Uterus (tissue), 4 donors: ENCODE measurements around the gene DCC. TPM values are rescaled to one million over a fixed set of nuclear protein-coding genes. Genes with fewer than 3 reads are reported as not detected.

Experiments used
- DNase-seq, 2 donors: peaks; one replicate each; pipeline ENCODE4 v3.0.0-alpha.2; 2019 to 2020
- H3K27ac ChIP-seq, 2 donors: fragments of 200-600 bp; sonication (generic); 1 replicate in 1 of 2; 2 replicates in 1 of 2; pipeline ENCODE4 v1.5.1; 2016 to 2018
- H3K27me3 ChIP-seq, 2 donors: fragments of 200-600 bp; sonication (generic); one replicate each; pipeline ENCODE4 v1.5.1; 2018 to 2019; ENCODE audit warnings: control low read depth in 1 of 2
- H3K36me3 ChIP-seq, 2 donors: fragments of 200-600 bp; sonication (generic); one replicate each; pipeline ENCODE4 v1.5.1; 2019; ENCODE audit warnings: control low read depth in 1 of 2
- H3K4me1 ChIP-seq, 2 donors: fragments of 200-600 bp; sonication (generic); one replicate each; pipeline ENCODE4 v1.5.1; 2018 to 2019; ENCODE audit warnings: control low read depth in 1 of 2
- H3K4me3 ChIP-seq, 2 donors: fragments of 200-600 bp; sonication (generic); 1 replicate in 1 of 2; 2 replicates in 1 of 2; pipeline ENCODE4 v1.5.1; 2018 to 2019; ENCODE audit warnings: mild to moderate bottlenecking in 1 of 2
- H3K9me3 ChIP-seq, 2 donors: fragments of 200-600 bp; sonication (generic); one replicate each; pipeline ENCODE4 v1.5.1; 2019; ENCODE audit warnings: control low read depth in 1 of 2
- POLR2A ChIP-seq, 2 donors: fragments of 450-650 bp; IDR thresholded peaks; one replicate each; pipeline ENCODE4 v1.6.1; 2016; ENCODE audit warnings: antibody characterized with exemption in 2 of 2, mild to moderate bottlenecking in 1 of 2, moderate library complexity in 1 of 2
- intact Hi-C: fragments of 100-400 bp; cut with DNase I; formaldehyde crosslinking; loops from one replicate; pipeline ENCODE4 v1.15.1; 2023; ENCODE audit warnings: low total_unique reads
- total RNA-seq, 4 donors: library from RNA; depleted of rRNA in 3 of 4; stranded (reverse); fragments of >200 nt in 3 of 4; gene quantifications; one replicate each; pipeline versions ENCODE4 v1.1.0 to v1.2.4, GENCODE V29; 2014 to 2023
- TF ChIP-seq, protein P1 (sequence below), 4 experiments: fragments of 200-600 bp in 2 of 4; fragments of 450-650 bp in 2 of 4; sonication (generic) in 2 of 4; IDR thresholded peaks; one replicate each; pipeline ENCODE4 v1.5.1; 2016 to 2019; ENCODE audit warnings: antibody characterized with exemption in 4 of 4, mild to moderate bottlenecking in 2 of 4, moderate library complexity in 1 of 4
- donor health status: DM: yes; HTN: yes; CAD: no.

The DCC gene
- total RNA-seq, 4 donors from 2014 or later: 0.40 to 3.2 TPM; not detected in 2

GRCh38 chr18:52950155-52950554 is 610.2 kb downstream of the DCC start:
- intact Hi-C loops: no loop called here
- Histone ChIP-seq H3K27ac (no peak overlapping the region), H3K36me3 (no peaks in the 10 kb centered on the region), H3K27me3 (no peaks in the 10 kb centered on the region), H3K4me3 (no peak overlapping the region), H3K9me3 (no peaks in the 10 kb centered on the region), H3K4me1 (no peaks in the 10 kb centered on the region)
- TF ChIP-seq, protein P1, sequence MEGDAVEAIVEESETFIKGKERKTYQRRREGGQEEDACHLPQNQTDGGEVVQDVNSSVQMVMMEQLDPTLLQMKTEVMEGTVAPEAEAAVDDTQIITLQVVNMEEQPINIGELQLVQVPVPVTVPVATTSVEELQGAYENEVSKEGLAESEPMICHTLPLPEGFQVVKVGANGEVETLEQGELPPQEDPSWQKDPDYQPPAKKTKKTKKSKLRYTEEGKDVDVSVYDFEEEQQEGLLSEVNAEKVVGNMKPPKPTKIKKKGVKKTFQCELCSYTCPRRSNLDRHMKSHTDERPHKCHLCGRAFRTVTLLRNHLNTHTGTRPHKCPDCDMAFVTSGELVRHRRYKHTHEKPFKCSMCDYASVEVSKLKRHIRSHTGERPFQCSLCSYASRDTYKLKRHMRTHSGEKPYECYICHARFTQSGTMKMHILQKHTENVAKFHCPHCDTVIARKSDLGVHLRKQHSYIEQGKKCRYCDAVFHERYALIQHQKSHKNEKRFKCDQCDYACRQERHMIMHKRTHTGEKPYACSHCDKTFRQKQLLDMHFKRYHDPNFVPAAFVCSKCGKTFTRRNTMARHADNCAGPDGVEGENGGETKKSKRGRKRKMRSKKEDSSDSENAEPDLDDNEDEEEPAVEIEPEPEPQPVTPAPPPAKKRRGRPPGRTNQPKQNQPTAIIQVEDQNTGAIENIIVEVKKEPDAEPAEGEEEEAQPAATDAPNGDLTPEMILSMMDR (IDR thresholded peaks at IDR 0.05): no peak
- no peak for TF ChIP-seq POLR2A (IDR thresholded peaks at IDR 0.05)
- DNase-seq: no peak

GRCh38 chr18:52953387-52953786 is 613.4 kb downstream of the DCC start:
- intact Hi-C loops: no loop called here
- Histone ChIP-seq H3K4me3 (no peak overlapping the region), H3K27me3 (no peaks in the 10 kb centered on the region), H3K27ac (no peak overlapping the region), H3K36me3 (no peaks in the 10 kb centered on the region), H3K4me1 (no peaks in the 10 kb centered on the region), H3K9me3 (no peaks in the 10 kb centered on the region)
- DNase-seq: no peak
- no peak for TF ChIP-seq POLR2A (IDR thresholded peaks at IDR 0.05)
- TF ChIP-seq, protein P1 (IDR thresholded peaks at IDR 0.05): no peak

DNA sequence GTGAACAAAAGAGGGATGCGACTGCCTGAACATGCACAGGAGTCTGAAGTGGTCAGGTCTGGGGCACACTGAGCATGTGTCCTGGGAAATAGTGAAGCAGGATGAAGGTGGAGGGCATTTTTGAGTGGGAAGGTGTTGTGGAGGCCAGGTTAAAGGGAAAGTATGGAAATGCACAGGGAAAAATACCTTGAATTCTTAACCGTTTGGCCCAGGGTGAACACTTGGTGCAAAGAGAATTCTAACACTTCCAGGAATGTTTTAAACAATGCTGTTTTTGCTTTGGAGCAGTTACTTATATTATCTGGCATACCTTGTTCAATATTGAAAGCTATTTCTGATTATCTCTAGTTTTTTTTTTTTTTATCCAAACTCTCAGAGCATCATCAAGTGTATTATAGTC is 623.5 kb downstream of the DCC start:
- DNase-seq: no peak
- Histone ChIP-seq H3K27me3 (no peaks in the 10 kb centered on the region), H3K36me3 (no peaks in the 10 kb centered on the region), H3K9me3 (no peaks in the 10 kb centered on the region), H3K4me3 (no peak overlapping the region), H3K4me1 (no peaks in the 10 kb centered on the region), H3K27ac (no peak overlapping the region)
- intact Hi-C loops: no loop called here
- TF ChIP-seq, protein P1 (IDR thresholded peaks at IDR 0.05): no peak
- no peak for TF ChIP-seq POLR2A (IDR thresholded peaks at IDR 0.05)

DNA sequence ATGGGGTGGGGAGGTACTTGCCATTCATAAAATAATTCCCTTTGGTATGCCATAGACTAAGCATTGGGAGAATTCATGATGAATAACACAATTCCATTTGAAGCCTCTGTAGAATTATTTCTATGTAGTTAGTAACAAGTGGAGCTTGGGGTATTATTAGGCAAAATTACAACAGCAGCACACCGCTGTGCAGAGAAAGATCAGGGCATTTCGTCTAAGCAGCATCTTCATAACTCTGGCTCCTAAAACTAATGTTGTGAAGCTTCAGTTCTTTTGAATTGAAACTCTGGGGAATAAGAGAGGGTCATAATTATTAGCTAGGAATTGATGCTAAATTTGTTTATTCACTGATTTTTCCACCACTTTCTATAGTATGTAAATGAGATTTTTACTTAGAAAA is 630.7 kb downstream of the DCC start:
- TF ChIP-seq, protein P1 (IDR thresholded peaks at IDR 0.05): no peak
- no peak for TF ChIP-seq POLR2A (IDR thresholded peaks at IDR 0.05)
- Histone ChIP-seq H3K27me3 (no peaks in the 10 kb centered on the region), H3K36me3 (no peaks in the 10 kb centered on the region), H3K27ac (no peak overlapping the region), H3K4me3 (no peak overlapping the region), H3K4me1 (no peaks in the 10 kb centered on the region), H3K9me3 (no peaks in the 10 kb centered on the region)
- intact Hi-C loops: no loop called here
- DNase-seq: no peak

DNA sequence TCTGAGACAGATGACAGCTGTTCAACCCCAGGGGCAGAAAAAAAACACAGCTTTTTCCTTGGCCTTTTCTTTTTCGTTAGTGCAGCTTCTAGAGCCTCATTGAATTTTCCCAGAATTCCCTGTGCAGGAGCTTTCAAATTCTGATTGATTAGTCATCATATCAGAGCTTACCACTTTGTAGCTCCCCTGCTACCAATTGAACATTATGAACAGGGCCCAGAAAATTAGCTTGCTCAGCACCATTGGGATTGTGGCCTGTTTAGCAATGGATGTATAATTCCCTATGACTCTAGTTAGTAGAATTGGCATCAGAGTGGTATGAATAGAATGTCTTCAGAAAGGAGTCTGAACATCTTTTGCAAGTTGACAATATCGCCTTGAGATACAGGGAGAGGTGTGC is 631.1 kb downstream of the DCC start:
- no peaks in the 10 kb centered on the region for H3K4me1 ChIP-seq
- no peak overlapping the region for H3K27ac ChIP-seq
- intact Hi-C loops: no loop called here
- H3K36me3 ChIP-seq: no peaks in the 10 kb centered on the region
- no peaks in the 10 kb centered on the region for H3K9me3 ChIP-seq
- H3K27me3 ChIP-seq: no peaks in the 10 kb centered on the region
- TF ChIP-seq POLR2A (IDR thresholded peaks at IDR 0.05): no peak
- TF ChIP-seq, protein P1 (IDR thresholded peaks at IDR 0.05): no peak
- H3K4me3 ChIP-seq: no peak overlapping the region
- no peak for DNase-seq
